A549 (cell line): ENCODE data around the gene IL21R. TPM values are rescaled to one million over a fixed set of nuclear protein-coding genes. Genes with fewer than 3 reads are reported as not detected.
A peak's percentile ranks its signal among the peaks of the same experiment; 100 is the strongest.

Experiments
- ATAC-seq, 2 experiments: fragments of 200-7000 bp in 1 of 2; fragments of >200 bp in 1 of 2; cut with Nextera tagmentation in 1 of 2; cut with Tn5 transposase in 1 of 2; 3 replicates each; pipeline versions ENCODE4 v1.8.0 to v1.9.1; 2018 to 2020; ENCODE audit warnings: mild to moderate bottlenecking in 1 of 2, moderate library complexity in 1 of 2
- CTCF ChIA-PET: fragments of 300-600 bp; sonication (Branson Sonifier 250); formaldehyde crosslinking; extraction: SDS; loops from one replicate; lab custom pipeline; 2021; ENCODE audit warnings: antibody characterized with exemption, inconsistent platforms; lab: Yijun Ruan, JAX
- POLR2A ChIA-PET: fragments of 350-600 bp; formaldehyde crosslinking; extraction: SDS; loops from one replicate; lab custom pipeline; 2021; ENCODE audit warnings: antibody characterized with exemption, inconsistent platforms; lab: Yijun Ruan, JAX
- DNase-seq, 2 experiments: peaks; one replicate each; pipeline versions ENCODE4 v3.0.0 to v3.0.0-alpha.2; 2011 to 2016; ENCODE audit warnings: low read depth in 1 of 2, low spot score in 1 of 2
- FAIRE-seq: peaks from 2 replicates; lab custom pipeline; 2011; peaks lifted over from hg19 to GRCh38; lab: Jason Lieb, UNC
- H3K27ac ChIP-seq, 2 experiments: fragments of >200 bp; sonication (Bioruptor Twin); formaldehyde crosslinking; 3 replicates each; pipeline ENCODE4 v1.5.1; 2016 to 2017
- H3K4me1 ChIP-seq: fragments of >200 bp; sonication (Bioruptor Twin); formaldehyde crosslinking; 3 replicates; pipeline ENCODE4 v1.6.1; 2016
- H3K4me2 ChIP-seq: fragments of >200 bp; sonication (Bioruptor Twin); formaldehyde crosslinking; 3 replicates; pipeline ENCODE4 v1.6.1; 2016
- H3K4me3 ChIP-seq: fragments of >200 bp; sonication (Bioruptor Twin); formaldehyde crosslinking; 3 replicates; pipeline ENCODE4 v1.5.1; 2016
- H3K9me3 ChIP-seq: fragments of >200 bp; sonication (Bioruptor Twin); formaldehyde crosslinking; 3 replicates; pipeline ENCODE4 v1.6.1; 2016
- BCL3 ChIP-seq: fragments of >200 bp; sonication (Bioruptor Twin); formaldehyde crosslinking; IDR thresholded peaks from 3 replicates; pipeline ENCODE4 v1.6.1; 2016
- EHMT2 ChIP-seq: fragments of 200-600 bp; sonication (generic); IDR thresholded peaks from 2 replicates; pipeline ENCODE4 v1.6.1; 2016; ENCODE audit warnings: antibody characterized with exemption, low read depth, mild to moderate bottlenecking, moderate library complexity
- ELK1 ChIP-seq: fragments of 150-350 bp; IDR thresholded peaks from 2 replicates; pipeline ENCODE4 v1.6.1; 2014; ENCODE audit warnings: low read depth, mild to moderate bottlenecking, low read length
- EP300 ChIP-seq, 2 experiments: fragments of >200 bp; sonication (Bioruptor Twin); formaldehyde crosslinking; IDR thresholded peaks; 2 replicates in 1 of 2; 3 replicates in 1 of 2; pipeline ENCODE4 v1.6.1; 2016 to 2017
- HES2 ChIP-seq: fragments of >200 bp; sonication (Bioruptor Twin); formaldehyde crosslinking; IDR thresholded peaks from 2 replicates; pipeline ENCODE4 v1.6.1; 2016
- HEYL ChIP-seq: fragments of 250-450 bp; sonication (Bioruptor Pico); IDR thresholded peaks from 2 replicates; pipeline ENCODE4 v1.8.0; 2021; ENCODE audit warnings: mild to moderate bottlenecking, moderate library complexity
- HOXB5 ChIP-seq: fragments of 250-450 bp; sonication (Bioruptor Pico); IDR thresholded peaks from 2 replicates; pipeline ENCODE4 v1.5.0; 2020; ENCODE audit warnings: mild to moderate bottlenecking, moderate library complexity
- MYC ChIP-seq: IDR thresholded peaks from 2 replicates; pipeline ENCODE4 v1.6.1; 2012; ENCODE audit warnings: mild to moderate bottlenecking, inconsistent platforms, low read length, improper control_type of control experiment, borderline replicate concordance
- NFE2L2 ChIP-seq: fragments of 150-350 bp; conservative IDR thresholded peaks from 2 replicates; pipeline ENCODE4 v1.6.1; 2014; ENCODE audit warnings: low read length
- NPAS2 ChIP-seq: fragments of 250-450 bp; sonication (Bioruptor Pico); IDR thresholded peaks from 2 replicates; pipeline ENCODE4 v1.8.0; 2022; ENCODE audit warnings: mild to moderate bottlenecking, moderate library complexity, borderline replicate concordance
- POLR2A ChIP-seq: IDR thresholded peaks from 2 replicates; pipeline ENCODE4 v1.6.1; 2012; ENCODE audit warnings: mild to moderate bottlenecking, low read length
- RAD21 ChIP-seq, 2 experiments: fragments of >200 bp in 1 of 2; sonication (Bioruptor Twin) in 1 of 2; formaldehyde crosslinking in 1 of 2; IDR thresholded peaks in 1 of 2; conservative IDR thresholded peaks in 1 of 2; 2 replicates in 1 of 2; 3 replicates in 1 of 2; pipeline ENCODE4 v1.6.1; 2012 to 2018; ENCODE audit warnings: inconsistent platforms in 1 of 2
- SMC3 ChIP-seq: fragments of >200 bp; sonication (Bioruptor Twin); formaldehyde crosslinking; IDR thresholded peaks from 3 replicates; pipeline ENCODE4 v1.6.1; 2018; ENCODE audit warnings: inconsistent platforms
- TFCP2L1 ChIP-seq: fragments of 250-450 bp; sonication (Bioruptor Pico); IDR thresholded peaks from 2 replicates; pipeline ENCODE4 v1.5.0; 2021; ENCODE audit warnings: mild to moderate bottlenecking
- USF2 ChIP-seq: fragments of 450-650 bp; IDR thresholded peaks from 2 replicates; pipeline ENCODE4 v1.6.1; 2014; ENCODE audit warnings: antibody characterized with exemption
- ZFP36 ChIP-seq: fragments of 450-650 bp; IDR thresholded peaks from 2 replicates; pipeline ENCODE4 v1.6.1; 2014; ENCODE audit warnings: borderline replicate concordance; ENCODE audit not compliant: partially characterized antibody
- ZSCAN20 ChIP-seq: fragments of 250-450 bp; sonication (Bioruptor Pico); IDR thresholded peaks from 2 replicates; pipeline ENCODE4 v1.8.0; 2022; ENCODE audit warnings: mild to moderate bottlenecking, moderate library complexity
- WGBS: methylation state at CpG from one replicate; pipeline ENCODE4 v1.1.6; 2017; ENCODE audit errors: missing lambda C conversion rate; 5-methylcytosine and 5-hydroxymethylcytosine counted together
- polyA plus RNA-seq, 4 experiments: library from polyadenylated mRNA; depleted of rRNA in 3 of 4; stranded (reverse); fragments of >200 nt; fragmentation: RNase III in 1 of 4; extraction: RNeasy Plus Mini Kit Qiagen cat#74134 plus additional on column Dnase treatment in 1 of 4; gene quantifications; 2 replicates in 3 of 4; 3 replicates in 1 of 4; pipeline ENCODE4 v1.2.3, GENCODE V29; 2011 to 2017
- TF ChIP-seq, protein P1 (sequence below): fragments of >200 bp; sonication (Bioruptor Twin); formaldehyde crosslinking; IDR thresholded peaks from 3 replicates; pipeline ENCODE4 v1.5.1; 2016

Gene IL21R
- polyA plus RNA-seq, 2 of the 4 experiments (the other 2 are of a cell fraction), result 0.04 to 0.09 TPM

DNA sequence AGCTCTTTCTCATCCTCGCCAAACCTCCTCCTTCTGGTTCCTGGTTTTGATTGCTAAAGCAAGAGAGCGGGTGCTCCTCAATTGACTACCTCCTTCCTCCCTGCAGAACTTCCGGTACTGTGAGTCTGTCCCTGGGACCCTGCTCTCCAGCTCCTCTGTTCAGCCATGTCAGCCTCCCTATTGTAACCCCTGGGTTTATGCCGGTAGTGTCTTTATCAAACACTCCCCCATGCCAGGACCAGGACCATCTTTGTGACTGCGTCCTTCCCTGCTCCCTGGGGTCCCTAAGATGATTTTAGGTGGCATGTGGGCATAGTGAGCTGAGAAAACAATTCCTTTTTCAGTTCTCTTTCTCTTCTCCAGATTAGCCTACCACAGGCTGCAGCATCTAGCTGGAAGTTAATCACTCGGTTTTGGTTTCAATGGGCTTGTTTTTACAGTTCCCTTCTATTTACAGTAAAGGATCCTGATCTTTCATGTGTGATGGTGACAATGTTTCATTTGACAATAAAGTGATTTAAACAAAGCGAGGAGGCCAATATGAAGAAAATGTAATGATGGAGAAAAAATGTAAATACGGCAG lies 27.7 kb upstream of the IL21R start (continued):
- TF ChIP-seq ELK1, result no peak
- TF ChIP-seq NPAS2 (CRISPR knock-in tag), result no peak
- no peak for TF ChIP-seq ZFP36
- TF ChIP-seq HOXB5, result no peak
- TF ChIP-seq EHMT2, result no peak
- TF ChIP-seq, all 56 proteins: peak for 0

DNA sequence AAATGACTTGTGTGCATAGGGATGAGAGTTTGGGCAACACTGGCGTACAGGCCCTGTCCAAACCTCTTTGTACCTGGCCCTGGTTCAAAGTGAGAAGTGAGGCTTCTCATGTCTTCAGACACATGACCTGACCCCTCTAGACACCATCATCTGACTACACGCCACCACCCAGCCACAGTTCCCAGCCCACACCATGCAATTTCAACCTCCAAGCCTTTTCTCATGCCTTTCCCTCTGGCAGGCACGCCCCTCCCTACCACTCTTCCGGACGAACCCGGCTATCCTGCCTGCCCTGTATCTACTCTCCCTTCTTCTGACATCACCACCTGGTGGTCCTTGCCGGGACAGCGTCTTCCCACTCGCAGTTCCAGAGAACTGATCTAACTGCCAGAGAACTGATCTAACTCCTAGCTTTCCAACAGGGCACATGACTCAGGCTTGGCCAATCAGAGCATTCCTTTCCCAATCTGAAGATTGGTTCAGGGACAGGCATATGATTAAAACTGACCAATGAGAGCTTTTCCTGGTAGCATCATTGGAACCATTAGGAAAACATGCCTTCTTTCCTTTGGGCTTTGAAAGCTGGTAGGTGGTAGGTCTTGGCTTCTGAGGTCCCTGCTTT lies 27.1 kb upstream of the IL21R start:
- 37% methylated on average over 9 of the region's 9 CpGs for WGBS
- ChIA-PET POLR2A (interaction anchor here (1.7 kb wide), 1 partner anchor 171 kb away, joined by 4 read pairs; the partner anchor contains the start of gene KDM8), CTCF (interaction anchor here (0.8 to 3.5 kb wide), 9 partner anchors 9 to 265 kb away, joined by 3 to 22 read pairs (median 5); no protein-coding TSS in a partner anchor)
- Histone ChIP-seq H3K4me2 (no peak overlapping the region), H3K4me3 (no peak overlapping the region), H3K27ac (no peak overlapping the region; a peak in 1 of 6 replicates), H3K9me3 (no peaks in the 10 kb centered on the region), H3K4me1 (no peaks in the 10 kb centered on the region)
- no peak for TF ChIP-seq NFE2L2
- TF ChIP-seq EP300 (IDR thresholded peaks at IDR 0.05), result no peak
- TF ChIP-seq ZSCAN20, result no peak
- TF ChIP-seq POLR2A, result no peak
- TF ChIP-seq MYC, result no peak
- no peak for TF ChIP-seq EHMT2
- no peak for TF ChIP-seq TFCP2L1 (CRISPR knock-in tag)
- peak; percentile 20; the same call in 1 of the 3 replicates for TF ChIP-seq SMC3
- TF ChIP-seq BCL3, result no peak
- TF ChIP-seq HES2, result no peak
- TF ChIP-seq RAD21 (conservative IDR thresholded peaks at IDR 0.05 in 1 of 2, IDR thresholded peaks at IDR 0.05 in 1 of 2), result peak; percentile 16 to 37; a peak in 2 of 5 replicates
- TF ChIP-seq HEYL (CRISPR knock-in tag), result no peak
- peak; percentile 95 for TF ChIP-seq USF2
- TF ChIP-seq, protein P1, sequence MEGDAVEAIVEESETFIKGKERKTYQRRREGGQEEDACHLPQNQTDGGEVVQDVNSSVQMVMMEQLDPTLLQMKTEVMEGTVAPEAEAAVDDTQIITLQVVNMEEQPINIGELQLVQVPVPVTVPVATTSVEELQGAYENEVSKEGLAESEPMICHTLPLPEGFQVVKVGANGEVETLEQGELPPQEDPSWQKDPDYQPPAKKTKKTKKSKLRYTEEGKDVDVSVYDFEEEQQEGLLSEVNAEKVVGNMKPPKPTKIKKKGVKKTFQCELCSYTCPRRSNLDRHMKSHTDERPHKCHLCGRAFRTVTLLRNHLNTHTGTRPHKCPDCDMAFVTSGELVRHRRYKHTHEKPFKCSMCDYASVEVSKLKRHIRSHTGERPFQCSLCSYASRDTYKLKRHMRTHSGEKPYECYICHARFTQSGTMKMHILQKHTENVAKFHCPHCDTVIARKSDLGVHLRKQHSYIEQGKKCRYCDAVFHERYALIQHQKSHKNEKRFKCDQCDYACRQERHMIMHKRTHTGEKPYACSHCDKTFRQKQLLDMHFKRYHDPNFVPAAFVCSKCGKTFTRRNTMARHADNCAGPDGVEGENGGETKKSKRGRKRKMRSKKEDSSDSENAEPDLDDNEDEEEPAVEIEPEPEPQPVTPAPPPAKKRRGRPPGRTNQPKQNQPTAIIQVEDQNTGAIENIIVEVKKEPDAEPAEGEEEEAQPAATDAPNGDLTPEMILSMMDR, result peak; percentile 16; the same call in 1 of the 3 replicates
- ATAC-seq (peak; percentile 90 to 98), FAIRE-seq (no peak), DNase-seq (peak; percentile 81 to 87)
